Measurements from ENCODE around the gene MICA. TPM values are rescaled to one million over a fixed set of nuclear protein-coding genes. Genes with fewer than 3 reads are reported as not detected.

MICA gene
- total RNA-seq, 2 donors from 2014 or later, result 15.0 to 16.4 TPM

DNA sequence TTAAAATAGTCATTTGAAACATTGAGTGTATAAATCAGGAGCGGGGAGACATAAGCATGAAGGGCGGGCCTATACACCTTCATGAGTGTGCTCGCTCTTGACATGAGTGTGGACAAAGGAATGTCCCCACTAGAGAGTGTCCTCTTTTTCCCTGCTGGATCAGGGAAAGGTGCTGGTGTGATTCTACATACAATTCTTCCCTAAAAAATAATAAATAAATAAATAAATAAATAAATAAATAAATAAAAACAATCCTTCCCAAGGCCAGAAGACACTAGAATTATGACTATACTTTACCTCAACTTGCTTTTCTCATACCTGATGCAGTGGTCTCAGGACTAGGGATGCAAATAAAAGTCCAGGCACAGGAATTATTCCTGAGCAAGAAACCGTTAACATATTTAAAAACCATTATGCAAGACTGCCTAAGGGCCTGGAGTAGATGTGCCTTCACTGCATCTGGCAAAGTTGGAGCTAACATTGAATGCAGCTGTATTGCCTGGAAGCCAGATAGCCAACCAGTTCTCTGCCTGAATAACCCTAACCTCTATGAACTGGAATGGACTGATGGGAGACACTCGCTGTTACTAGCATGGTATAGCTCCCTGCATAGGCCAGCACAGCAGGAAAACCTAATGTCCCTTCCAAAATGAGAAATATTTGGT, 57.1 kb downstream of the MICA start:
- ATAC-seq (ENCODE audit: insufficient number of reproducible peaks, low FRiP score, low read depth) (no peak), DNase-seq (ENCODE audit: low spot score) (no peak)
- H3K36me3 ChIP-seq, result no peaks in the 10 kb centered on the region
- no peaks in the 10 kb centered on the region for H3K9me3 ChIP-seq
- no peak overlapping the region for H3K4me3 ChIP-seq
- peaks cover 4 to 15% of the 10 kb centered on the region in 2 donors for H3K4me1 ChIP-seq (ENCODE audit: control insufficient read depth in 1 of 2, low read depth in 2 of 2)
- H3K27me3 ChIP-seq (replicated peaks; ENCODE audit: insufficient read depth), result no peaks in the 10 kb centered on the region
- H3K27ac ChIP-seq, result no peak overlapping the region
- TF ChIP-seq, protein P1, sequence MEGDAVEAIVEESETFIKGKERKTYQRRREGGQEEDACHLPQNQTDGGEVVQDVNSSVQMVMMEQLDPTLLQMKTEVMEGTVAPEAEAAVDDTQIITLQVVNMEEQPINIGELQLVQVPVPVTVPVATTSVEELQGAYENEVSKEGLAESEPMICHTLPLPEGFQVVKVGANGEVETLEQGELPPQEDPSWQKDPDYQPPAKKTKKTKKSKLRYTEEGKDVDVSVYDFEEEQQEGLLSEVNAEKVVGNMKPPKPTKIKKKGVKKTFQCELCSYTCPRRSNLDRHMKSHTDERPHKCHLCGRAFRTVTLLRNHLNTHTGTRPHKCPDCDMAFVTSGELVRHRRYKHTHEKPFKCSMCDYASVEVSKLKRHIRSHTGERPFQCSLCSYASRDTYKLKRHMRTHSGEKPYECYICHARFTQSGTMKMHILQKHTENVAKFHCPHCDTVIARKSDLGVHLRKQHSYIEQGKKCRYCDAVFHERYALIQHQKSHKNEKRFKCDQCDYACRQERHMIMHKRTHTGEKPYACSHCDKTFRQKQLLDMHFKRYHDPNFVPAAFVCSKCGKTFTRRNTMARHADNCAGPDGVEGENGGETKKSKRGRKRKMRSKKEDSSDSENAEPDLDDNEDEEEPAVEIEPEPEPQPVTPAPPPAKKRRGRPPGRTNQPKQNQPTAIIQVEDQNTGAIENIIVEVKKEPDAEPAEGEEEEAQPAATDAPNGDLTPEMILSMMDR (IDR thresholded peaks at IDR 0.05), result no peak

DNA sequence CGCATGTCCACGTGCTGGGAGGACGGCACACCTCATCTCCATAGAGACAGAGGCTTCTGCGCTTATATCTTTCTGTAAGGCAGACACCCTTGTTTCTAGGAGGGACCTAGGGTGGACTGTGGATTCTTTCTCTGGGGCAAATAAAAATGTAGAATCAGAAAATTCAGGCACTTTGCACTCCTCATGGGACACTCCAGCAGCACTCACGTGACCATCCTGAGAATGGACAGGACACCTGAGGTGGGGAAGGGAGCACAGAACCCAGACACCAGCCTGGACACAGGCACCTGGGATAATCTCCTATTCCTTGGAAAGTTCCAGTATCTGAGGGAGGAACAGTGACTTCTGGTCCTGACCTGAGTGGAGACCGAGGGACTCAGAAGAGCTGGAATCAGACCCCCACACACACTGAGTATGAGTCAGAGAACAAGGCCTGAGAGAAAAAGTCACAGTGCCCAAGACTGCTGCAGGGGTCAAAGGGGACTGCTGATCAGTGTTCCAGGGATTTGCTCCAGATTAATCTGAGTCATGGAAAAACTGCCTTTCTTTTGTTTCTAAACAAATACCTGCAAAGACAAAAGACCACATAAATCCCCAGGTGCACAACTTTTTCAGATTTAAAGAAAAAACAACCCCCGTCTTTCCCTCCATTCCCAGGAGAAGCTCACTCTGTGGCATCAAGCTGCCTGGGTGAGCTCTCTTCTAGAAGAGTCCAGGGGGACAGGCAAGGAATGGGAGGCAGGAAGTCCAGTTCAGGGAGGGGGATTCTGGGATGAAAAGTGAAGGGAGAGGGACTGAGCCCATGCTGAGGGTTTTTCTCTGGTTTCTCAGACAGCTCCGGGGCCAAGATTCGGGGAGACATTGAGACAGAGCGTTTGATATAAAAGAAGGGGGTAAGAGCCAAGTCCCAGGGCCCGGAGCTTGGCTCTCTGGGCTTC, 58.9 kb downstream of the MICA start:
- TF ChIP-seq, protein P1 (IDR thresholded peaks at IDR 0.05), result no peak
- Histone ChIP-seq H3K4me1 (ENCODE audit: control insufficient read depth in 1 of 2, low read depth in 2 of 2) (peaks cover 4 to 15% of the 10 kb centered on the region in 2 donors), H3K27me3 (replicated peaks; ENCODE audit: insufficient read depth) (no peaks in the 10 kb centered on the region), H3K9me3 (no peaks in the 10 kb centered on the region), H3K27ac (peak overlapping the region in 1 of 2 donors; percentile 49), H3K36me3 (no peaks in the 10 kb centered on the region), H3K4me3 (peak overlapping the region; percentile 74)
- DNase-seq (ENCODE audit: low spot score) (no peak), ATAC-seq (ENCODE audit: insufficient number of reproducible peaks, low FRiP score, low read depth) (no peak)

DNA sequence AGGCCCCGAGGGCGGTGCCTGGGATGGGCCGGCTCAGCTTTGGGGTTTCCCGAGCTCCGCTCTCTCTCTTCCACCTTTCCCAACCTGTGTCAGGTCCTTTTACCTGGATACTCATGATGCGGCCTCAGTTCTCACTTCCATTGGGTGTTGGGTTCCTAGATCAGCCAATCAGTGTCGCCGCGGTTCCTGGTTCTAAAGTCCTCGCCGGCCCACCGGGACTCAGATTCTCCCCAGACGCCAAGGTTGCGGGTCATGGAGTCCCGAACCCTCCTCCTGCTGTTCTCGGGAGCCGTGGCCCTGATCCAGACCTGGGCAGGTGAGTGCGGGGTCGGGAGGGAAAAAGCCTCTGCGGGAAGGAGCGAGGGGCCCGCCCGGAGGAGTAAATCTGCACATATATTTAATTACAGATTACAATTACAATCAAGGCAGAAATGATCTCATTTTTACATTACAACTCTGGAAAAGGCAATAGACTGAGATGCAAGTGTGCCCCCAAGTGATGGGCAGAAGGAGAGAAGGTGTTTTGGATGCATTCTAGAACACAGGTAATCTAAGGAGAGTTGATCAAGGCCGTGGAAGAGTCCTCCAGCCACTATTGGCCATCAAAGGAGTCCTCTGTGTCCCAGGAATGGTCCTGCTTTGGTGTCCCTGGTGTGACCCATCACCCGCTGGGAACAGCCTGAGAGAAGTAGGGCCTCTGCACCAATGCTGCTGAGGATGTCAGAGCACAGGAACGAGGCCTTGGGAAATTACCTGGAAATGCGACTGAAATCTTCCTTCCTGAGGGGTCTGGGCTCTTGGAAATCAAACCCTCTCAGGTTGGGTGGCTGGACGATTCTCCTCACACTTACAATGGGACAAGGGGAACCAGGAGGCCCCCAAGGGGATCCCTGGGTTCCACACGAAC, 59.8 kb downstream of the MICA start:
- TF ChIP-seq, protein P1 (IDR thresholded peaks at IDR 0.05), result no peak
- Histone ChIP-seq H3K4me3 (peak overlapping the region; percentile 74), H3K27ac (peak overlapping the region in 1 of 2 donors; percentile 49), H3K4me1 (ENCODE audit: control insufficient read depth in 1 of 2, low read depth in 2 of 2) (peaks cover 4 to 15% of the 10 kb centered on the region in 2 donors), H3K36me3 (no peaks in the 10 kb centered on the region), H3K27me3 (replicated peaks; ENCODE audit: insufficient read depth) (no peaks in the 10 kb centered on the region), H3K9me3 (no peaks in the 10 kb centered on the region)
- DNase-seq (ENCODE audit: low spot score) (peak; percentile 79), ATAC-seq (ENCODE audit: insufficient number of reproducible peaks, low FRiP score, low read depth) (peak; percentile 66)

DNA sequence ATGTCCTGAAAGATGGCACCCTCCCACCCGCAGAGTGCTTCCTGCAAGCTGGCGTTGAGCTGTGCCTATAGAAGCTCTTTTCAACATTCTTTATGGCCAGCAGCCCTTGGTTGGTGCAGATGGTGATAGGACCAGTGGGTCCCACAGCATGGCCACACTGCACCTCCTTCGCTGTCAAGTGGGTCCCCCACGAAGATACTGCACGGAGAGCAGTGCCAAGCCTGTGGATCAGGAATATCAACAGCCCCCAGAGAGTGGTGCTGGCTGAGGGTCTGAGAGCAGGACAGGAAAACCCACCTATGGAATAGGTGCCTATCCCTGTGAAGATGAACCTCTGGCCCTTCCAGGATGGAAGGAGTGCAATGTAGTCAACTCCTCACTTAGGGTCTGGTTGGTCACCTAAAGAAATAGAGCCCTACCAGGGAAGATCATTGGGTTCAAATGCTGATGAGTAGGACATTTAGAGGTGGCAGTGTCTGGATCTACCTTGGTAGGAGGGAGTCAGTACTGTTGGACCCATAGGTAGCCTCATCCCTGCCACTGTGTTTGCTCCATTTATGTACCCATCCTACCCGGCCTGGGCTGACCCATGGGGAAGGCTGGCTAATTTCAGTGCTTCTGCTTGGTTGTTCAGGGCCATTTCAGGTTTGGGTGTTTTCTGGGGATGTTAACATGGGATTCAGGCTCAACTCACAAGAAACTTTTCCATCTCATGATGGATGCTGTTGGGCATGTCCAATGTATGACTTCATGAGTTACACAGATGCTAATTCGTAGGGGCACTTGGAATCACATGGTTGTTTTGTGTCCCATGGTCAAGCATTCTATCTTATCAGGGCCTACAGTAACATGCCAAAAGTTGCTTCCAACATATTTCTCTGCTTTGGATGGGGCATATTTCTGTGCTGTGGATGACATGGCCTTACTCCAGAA, 61.1 kb downstream of the MICA start:
- H3K27me3 ChIP-seq (replicated peaks; ENCODE audit: insufficient read depth), result no peaks in the 10 kb centered on the region
- no peak for ATAC-seq (ENCODE audit: insufficient number of reproducible peaks, low FRiP score, low read depth)
- H3K27ac ChIP-seq, result no peak overlapping the region
- DNase-seq (ENCODE audit: low spot score), result no peak
- TF ChIP-seq, protein P1 (IDR thresholded peaks at IDR 0.05), result no peak
- no peaks in the 10 kb centered on the region for H3K9me3 ChIP-seq
- H3K4me3 ChIP-seq, result peak overlapping the region; percentile 74
- peaks cover 4 to 15% of the 10 kb centered on the region in 2 donors for H3K4me1 ChIP-seq (ENCODE audit: control insufficient read depth in 1 of 2, low read depth in 2 of 2)
- no peaks in the 10 kb centered on the region for H3K36me3 ChIP-seq

Other genes starting within 250 kb of the MICA start
- 10 to 100 TPM; 11.1 to 31.6 TPM for gene CCHCR1, start 245.8 kb upstream of the MICA start, total RNA-seq
- 10 to 100 TPM in 1 of 2 donors, 1 to 10 TPM in 1; 1.6 to 15.7 TPM for gene TCF19, start 245.0 kb upstream of the MICA start, total RNA-seq
- gene POU5F1, start 232.9 kb upstream of the MICA start, total RNA-seq, result 10 to 100 TPM in 1 of 2 donors, 1 to 10 TPM in 1; 4.0 to 12.9 TPM
- gene HLA-C, start 131.5 kb upstream of the MICA start, total RNA-seq, result 100 to 1,000 TPM; 321 to 782 TPM
- gene HLA-B, start 46.4 kb upstream of the MICA start, total RNA-seq, result 100 to 1,000 TPM; 552 to 852 TPM
- 1 to 10 TPM; 4.1 to 6.6 TPM for gene MICB, start 94.5 kb downstream of the MICA start, total RNA-seq
- not detected for gene MCCD1, start 125.4 kb downstream of the MICA start, total RNA-seq
- 100 to 1,000 TPM; 198 to 217 TPM for gene DDX39B, start 138.4 kb downstream of the MICA start, total RNA-seq
- gene ATP6V1G2, start 143.0 kb downstream of the MICA start, total RNA-seq, result under 1 TPM; 0.78 to 0.95 TPM
- gene NFKBIL1, start 144.0 kb downstream of the MICA start, total RNA-seq, result 10 to 100 TPM; 23.8 to 24.2 TPM
- not detected for gene LTA, start 168.7 kb downstream of the MICA start, total RNA-seq
- 1 to 10 TPM in 1 of 2 donors, under 1 TPM in 1; 0.71 to 3.2 TPM for gene TNF, start 172.0 kb downstream of the MICA start, total RNA-seq
- not detected for gene LTB, start 178.8 kb downstream of the MICA start, total RNA-seq
- gene LST1, start 182.7 kb downstream of the MICA start, total RNA-seq, result 10 to 100 TPM in 1 of 2 donors, 1 to 10 TPM in 1; 4.9 to 37.9 TPM
- gene NCR3, start 189.4 kb downstream of the MICA start, total RNA-seq, result not detected
- 10 to 100 TPM; 21.5 to 39.6 TPM for gene AIF1, start 211.6 kb downstream of the MICA start, total RNA-seq
- 100 to 1,000 TPM in 1 of 2 donors, 10 to 100 TPM in 1; 94.2 to 130 TPM for gene PRRC2A, start 217.1 kb downstream of the MICA start, total RNA-seq
- gene BAG6, start 249.1 kb downstream of the MICA start, total RNA-seq, result 100 to 1,000 TPM; 154 to 182 TPM

Measured in thoracic aorta (tissue), 2 donors.